ENCODE measurements around the gene DYNLRB1. TPM values are rescaled to one million over a fixed set of nuclear protein-coding genes. Genes with fewer than 3 reads are reported as not detected.

Gene DYNLRB1
- total and polyA plus RNA-seq, 2 donors (not counting 1 experiment from before 2014, with no cell fraction given): 55.3 to 120 TPM

DNA sequence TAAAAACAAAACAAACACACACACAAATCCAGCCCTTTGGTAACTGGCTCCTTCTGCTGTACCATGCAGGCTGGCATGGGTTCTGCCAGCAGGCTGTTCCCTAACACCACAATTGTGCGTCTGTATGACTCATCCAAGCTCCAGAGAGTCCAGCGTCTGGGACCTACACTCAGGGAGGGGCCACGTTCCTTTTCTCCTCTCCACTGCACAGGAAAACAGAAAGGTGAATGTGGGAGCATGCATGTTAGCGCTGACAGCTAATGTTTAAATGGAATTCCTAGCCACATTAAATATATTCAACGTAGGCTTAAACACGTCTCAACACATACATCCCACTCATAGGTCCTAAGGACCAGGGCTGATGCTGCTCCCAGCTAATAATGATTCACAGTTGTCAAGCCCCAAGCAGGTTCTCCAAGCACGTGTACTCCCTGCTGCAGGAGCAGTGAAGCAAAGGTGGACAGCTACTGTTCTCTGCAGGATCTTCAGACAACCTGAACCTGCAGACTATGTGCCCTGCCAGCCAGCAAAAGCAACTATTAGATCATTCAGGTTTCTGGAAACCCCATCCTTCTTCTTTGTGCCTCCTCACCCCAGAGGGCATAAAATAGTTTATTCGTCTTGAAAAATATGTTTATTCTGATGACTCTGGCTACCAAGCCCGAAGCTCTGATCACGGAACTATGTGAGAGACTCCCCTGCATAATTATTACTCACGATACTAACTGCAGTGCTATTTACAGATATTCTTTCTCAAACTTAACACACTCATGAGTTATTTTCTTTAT, 63.2 kb downstream of the DYNLRB1 start:
- Histone ChIP-seq H3K9me3 (ENCODE audit: control extremely low read depth in 1 of 3, control insufficient read depth in 2 of 3, insufficient read depth in 1 of 3, low read length in 2 of 3) (peaks cover 0 to 20% (median 12%) of the 10 kb centered on the region in 3 donors), H3K4me2 (replicated peaks; ENCODE audit: low read depth, low read length, poor library complexity, severe bottlenecking) (peak overlapping the region; percentile 40), H3K4me3 (ENCODE audit: control extremely low read depth in 1 of 5, extremely low read depth in 1 of 5, insufficient read depth in 1 of 5, low read depth in 2 of 5, low read length in 4 of 5) (no peak overlapping the region), H2AFZ (ENCODE audit: insufficient read depth, low read depth, low read length, poor library complexity, severe bottlenecking) (no peak overlapping the region), H3K4me1 (ENCODE audit: control insufficient read depth in 2 of 2, insufficient read depth in 2 of 2, low read length in 2 of 2) (peaks cover 18 to 29% of the 10 kb centered on the region in 2 donors), H3K36me3 (replicated peaks in 1 of 2; ENCODE audit: control extremely low read depth in 1 of 2, control insufficient read depth in 1 of 2, extremely low read depth in 1 of 2, insufficient read depth in 2 of 2, low read length in 1 of 2) (peaks cover 0 to 31% of the 10 kb centered on the region in 2 experiments), H3K9ac (ENCODE audit: low read length) (peak overlapping the region; percentile 19), H3K27me3 (replicated peaks in 1 of 4; ENCODE audit: control extremely low read depth in 1 of 4, control insufficient read depth in 3 of 4, insufficient read depth in 4 of 4, low read length in 3 of 4) (no peaks in the 10 kb centered on the region), H3K27ac (ENCODE audit: low read length in 2 of 2) (peak overlapping the region; percentile 52 to 75), H4K20me1 (ENCODE audit: control insufficient read depth, insufficient read depth, low read length, poor library complexity, severe bottlenecking) (no peaks in the 10 kb centered on the region), H3K79me2 (ENCODE audit: control insufficient read depth, insufficient read depth, low read length) (no peaks in the 10 kb centered on the region)
- H3K4me1 Mint-ChIP-seq: peaks cover 31% of the 10 kb centered on the region
- no peaks in the 10 kb centered on the region for H3K9me3 Mint-ChIP-seq (ENCODE audit: insufficient read depth)
- H3K27ac Mint-ChIP-seq: peak overlapping the region; percentile 88
- TF ChIP-seq, protein P1, sequence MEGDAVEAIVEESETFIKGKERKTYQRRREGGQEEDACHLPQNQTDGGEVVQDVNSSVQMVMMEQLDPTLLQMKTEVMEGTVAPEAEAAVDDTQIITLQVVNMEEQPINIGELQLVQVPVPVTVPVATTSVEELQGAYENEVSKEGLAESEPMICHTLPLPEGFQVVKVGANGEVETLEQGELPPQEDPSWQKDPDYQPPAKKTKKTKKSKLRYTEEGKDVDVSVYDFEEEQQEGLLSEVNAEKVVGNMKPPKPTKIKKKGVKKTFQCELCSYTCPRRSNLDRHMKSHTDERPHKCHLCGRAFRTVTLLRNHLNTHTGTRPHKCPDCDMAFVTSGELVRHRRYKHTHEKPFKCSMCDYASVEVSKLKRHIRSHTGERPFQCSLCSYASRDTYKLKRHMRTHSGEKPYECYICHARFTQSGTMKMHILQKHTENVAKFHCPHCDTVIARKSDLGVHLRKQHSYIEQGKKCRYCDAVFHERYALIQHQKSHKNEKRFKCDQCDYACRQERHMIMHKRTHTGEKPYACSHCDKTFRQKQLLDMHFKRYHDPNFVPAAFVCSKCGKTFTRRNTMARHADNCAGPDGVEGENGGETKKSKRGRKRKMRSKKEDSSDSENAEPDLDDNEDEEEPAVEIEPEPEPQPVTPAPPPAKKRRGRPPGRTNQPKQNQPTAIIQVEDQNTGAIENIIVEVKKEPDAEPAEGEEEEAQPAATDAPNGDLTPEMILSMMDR (IDR thresholded peaks at IDR 0.05): no peak
- TF ChIP-seq EZH2 (IDR thresholded peaks at IDR 0.05; ENCODE audit: borderline replicate concordance, insufficient read depth, low read depth, low read length, poor library complexity, severe bottlenecking): no peak
- POLR2A ChIA-PET: no interaction called here
- intact Hi-C loops (cut with micrococcal nuclease): no loop called here
- DNase-seq (no peak), ATAC-seq (ENCODE audit: low read depth) (no peak)
- H3K4me3 Mint-ChIP-seq: no peak overlapping the region
- 100% methylated on average over 4 of the region's 11 CpGs for WGBS (ENCODE audit: insufficient coverage)
- H3K27me3 Mint-ChIP-seq: no peaks in the 10 kb centered on the region
- CTCF ChIA-PET: interaction anchor here (0.8 kb wide), 1 partner anchor 21 kb away, joined by 3 read pairs; the partner anchor contains the start of gene MAP1LC3A

Measured in B cell (primary cell).